Measurements from ENCODE around the gene ITGB3. TPM values are rescaled to one million over a fixed set of nuclear protein-coding genes. Genes with fewer than 3 reads are reported as not detected.
A peak's percentile ranks its signal among the peaks of the same experiment; 100 is the strongest.
"Not testable (repeated sequence)": the region's sequence is repeated elsewhere in the genome, so short reads cannot be mapped to it uniquely, and the experiment has no call there.

ITGB3 gene
- total RNA-seq, 2 donors from 2014 or later = 3.2 to 11.9 TPM

GRCh38 chr17:47220531-47220999, 33.1 kb upstream of the ITGB3 start:
- intact Hi-C loops (cut with DNase I, micrococcal nuclease) = loop anchor here in 1 of 2 donors (10.0 kb wide), 1 partner anchor 94 kb away; no protein-coding TSS in a partner anchor
- ATAC-seq (no peak), DNase-seq (no peak)

- DNase-seq (no peak), ATAC-seq (no peak)
- intact Hi-C loops (cut with DNase I, micrococcal nuclease) = loop anchor here in 1 of 2 donors (10.0 kb wide), 1 partner anchor 94 kb away; no protein-coding TSS in a partner anchor
Measured at GRCh38 chr17:47221154-47221553, 32.5 kb upstream of the ITGB3 start.

- peak; percentile 72 for ATAC-seq
- no peak for DNase-seq
- intact Hi-C loops (cut with DNase I, micrococcal nuclease) = loop anchor here in 1 of 2 donors (10.0 kb wide), 1 partner anchor 93 kb away; no protein-coding TSS in a partner anchor
Measured at GRCh38 chr17:47222047-47222446, 31.6 kb upstream of the ITGB3 start.

GRCh38 chr17:47223007-47223406, 30.6 kb upstream of the ITGB3 start:
- no peak for ATAC-seq
- no peak for DNase-seq
- intact Hi-C loops (cut with DNase I, micrococcal nuclease) = loop anchor here in 1 of 2 donors (10.0 kb wide), 1 partner anchor 92 kb away; no protein-coding TSS in a partner anchor

- intact Hi-C loops (cut with DNase I, micrococcal nuclease) = loop anchor here in 1 of 2 donors (10.0 kb wide), 1 partner anchor 91 kb away; no protein-coding TSS in a partner anchor
- DNase-seq (no peak), ATAC-seq (no peak)
Measured at GRCh38 chr17:47223460-47223859, 30.2 kb upstream of the ITGB3 start.

- not testable (repeated sequence) for DNase-seq, ATAC-seq
- intact Hi-C loops (cut with DNase I, micrococcal nuclease) = loop anchor here in 1 of 2 donors (10.0 kb wide), 1 partner anchor 91 kb away; no protein-coding TSS in a partner anchor
Measured at GRCh38 chr17:47224077-47224476, 29.6 kb upstream of the ITGB3 start.

GRCh38 chr17:47224966-47225365, 28.7 kb upstream of the ITGB3 start:
- no peak for ATAC-seq
- no peak for DNase-seq
- intact Hi-C loops (cut with DNase I, micrococcal nuclease) = loop anchor here in 1 of 2 donors (10.0 kb wide), 1 partner anchor 90 kb away; no protein-coding TSS in a partner anchor

- ATAC-seq (peak; percentile 25), DNase-seq (peak; percentile 50 to 56)
- intact Hi-C loops (cut with DNase I, micrococcal nuclease) = loop anchor here in 1 of 2 donors (10.0 kb wide), 1 partner anchor 89 kb away; no protein-coding TSS in a partner anchor
Measured at GRCh38 chr17:47225436-47225858, 28.2 kb upstream of the ITGB3 start.

GRCh38 chr17:47225911-47226688, 27.5 kb upstream of the ITGB3 start:
- ATAC-seq (no peak), DNase-seq (no peak)
- intact Hi-C loops (cut with DNase I, micrococcal nuclease) = loop anchor here in 1 of 2 donors (10.0 kb wide), 1 partner anchor 89 kb away; no protein-coding TSS in a partner anchor

- no peak for DNase-seq
- intact Hi-C loops (cut with DNase I, micrococcal nuclease) = loop anchor here in 1 of 2 donors (10.0 kb wide), 1 partner anchor 87 kb away; no protein-coding TSS in a partner anchor
- no peak for ATAC-seq
Measured at GRCh38 chr17:47227862-47228261, 25.8 kb upstream of the ITGB3 start.

GRCh38 chr17:47229535-47230443, 23.8 kb upstream of the ITGB3 start:
- intact Hi-C loops (cut with DNase I, micrococcal nuclease) = loop anchor here (2.0 to 10.0 kb wide), 2 partner anchors 85 to 87 kb away; no protein-coding TSS in a partner anchor
- DNase-seq (peak; percentile 80 to 83), ATAC-seq (peak; percentile 95)

GRCh38 chr17:47230864-47231263, 22.8 kb upstream of the ITGB3 start:
- intact Hi-C loops (cut with DNase I, micrococcal nuclease) = loop anchor here in 1 of 2 donors (2.0 kb wide), 1 partner anchor 86 kb away; no protein-coding TSS in a partner anchor
- ATAC-seq (no peak), DNase-seq (no peak)

GRCh38 chr17:47231334-47231733, 22.3 kb upstream of the ITGB3 start:
- intact Hi-C loops (cut with DNase I, micrococcal nuclease) = loop anchor here in 1 of 2 donors (2.0 kb wide), 1 partner anchor 85 kb away; no protein-coding TSS in a partner anchor
- DNase-seq (no peak), ATAC-seq (no peak)

GRCh38 chr17:47231866-47232265, 21.8 kb upstream of the ITGB3 start:
- no peak for DNase-seq
- intact Hi-C loops (cut with DNase I, micrococcal nuclease) = loop anchor here in 1 of 2 donors (2.0 kb wide), 1 partner anchor 85 kb away; no protein-coding TSS in a partner anchor
- ATAC-seq = no peak

- intact Hi-C loops (cut with DNase I, micrococcal nuclease) = no loop called here
- no peak for DNase-seq
- no peak for ATAC-seq
Measured at GRCh38 chr17:47232465-47232864, 21.2 kb upstream of the ITGB3 start.

GRCh38 chr17:47235506-47235905, 18.1 kb upstream of the ITGB3 start:
- DNase-seq = no peak

GRCh38 chr17:47235923-47236322, 17.7 kb upstream of the ITGB3 start:
- no peak for ATAC-seq
- intact Hi-C loops (cut with DNase I, micrococcal nuclease) = no loop called here
- no peak for DNase-seq

More at GRCh38 chr17:47235506-47235905, 18.1 kb upstream of the ITGB3 start:
- ATAC-seq = peak; percentile 60
- intact Hi-C loops (cut with DNase I, micrococcal nuclease) = no loop called here

- ATAC-seq (no peak), DNase-seq (no peak)
- intact Hi-C loops (cut with DNase I, micrococcal nuclease) = no loop called here
Measured at GRCh38 chr17:47237841-47238240, 15.8 kb upstream of the ITGB3 start.
